Gastrocnemius medialis (tissue), 4 donors: Measurements from ENCODE around the gene LMBR1.

ENCODE experiments used
- POLR2A ChIP-seq, 2 donors: fragments of 450-650 bp; IDR thresholded peaks; one replicate each; pipeline ENCODE4 v1.6.1; 2017; ENCODE audit warnings: antibody characterized with exemption in 2 of 2, mild to moderate bottlenecking in 2 of 2, moderate library complexity in 2 of 2
- TF ChIP-seq, protein P1 (sequence below), 5 experiments: fragments of 450-650 bp in 3 of 5; fragments of 200-600 bp in 2 of 5; sonication (generic) in 2 of 5; IDR thresholded peaks in 4 of 5; conservative IDR thresholded peaks in 1 of 5; 1 replicate in 4 of 5; 2 replicates in 1 of 5; pipeline ENCODE4 v1.5.1; 2016 to 2019; ENCODE audit warnings: antibody characterized with exemption in 5 of 5, mild to moderate bottlenecking in 3 of 5, moderate library complexity in 3 of 5

- TF ChIP-seq, protein P1, sequence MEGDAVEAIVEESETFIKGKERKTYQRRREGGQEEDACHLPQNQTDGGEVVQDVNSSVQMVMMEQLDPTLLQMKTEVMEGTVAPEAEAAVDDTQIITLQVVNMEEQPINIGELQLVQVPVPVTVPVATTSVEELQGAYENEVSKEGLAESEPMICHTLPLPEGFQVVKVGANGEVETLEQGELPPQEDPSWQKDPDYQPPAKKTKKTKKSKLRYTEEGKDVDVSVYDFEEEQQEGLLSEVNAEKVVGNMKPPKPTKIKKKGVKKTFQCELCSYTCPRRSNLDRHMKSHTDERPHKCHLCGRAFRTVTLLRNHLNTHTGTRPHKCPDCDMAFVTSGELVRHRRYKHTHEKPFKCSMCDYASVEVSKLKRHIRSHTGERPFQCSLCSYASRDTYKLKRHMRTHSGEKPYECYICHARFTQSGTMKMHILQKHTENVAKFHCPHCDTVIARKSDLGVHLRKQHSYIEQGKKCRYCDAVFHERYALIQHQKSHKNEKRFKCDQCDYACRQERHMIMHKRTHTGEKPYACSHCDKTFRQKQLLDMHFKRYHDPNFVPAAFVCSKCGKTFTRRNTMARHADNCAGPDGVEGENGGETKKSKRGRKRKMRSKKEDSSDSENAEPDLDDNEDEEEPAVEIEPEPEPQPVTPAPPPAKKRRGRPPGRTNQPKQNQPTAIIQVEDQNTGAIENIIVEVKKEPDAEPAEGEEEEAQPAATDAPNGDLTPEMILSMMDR (IDR thresholded peaks at IDR 0.05 in 4 of 5, conservative IDR thresholded peaks at IDR 0.05 in 1 of 5) = no peak
- TF ChIP-seq POLR2A (IDR thresholded peaks at IDR 0.05) = no peak
These were observed 254.4 kb downstream of the LMBR1 start for GRCh38 chr7:156638443-156639077.
